ENCODE data around the gene GOLGA8B. TPM values are rescaled to one million over a fixed set of nuclear protein-coding genes. Genes with fewer than 3 reads are reported as not detected.
A peak's percentile ranks its signal among the peaks of the same experiment; 100 is the strongest.
"Not testable (repeated sequence)": the region's sequence is repeated elsewhere in the genome, so short reads cannot be mapped to it uniquely, and the experiment has no call there.

GOLGA8B gene
- total RNA-seq, 4 donors from 2014 or later: 188 to 404 (median 308) TPM

- WGBS, 2 donors: 75 to 88% methylated on average over 2 of the region's 2 CpGs
- Histone ChIP-seq H3K9me3 (no peaks in the 10 kb centered on the region), H3K27ac (no peak overlapping the region), H3K4me3 (replicated peaks in 1 of 3) (no peak overlapping the region), H3K27me3 (no peaks in the 10 kb centered on the region), H3K4me1 (no peaks in the 10 kb centered on the region), H3K36me3 (no peaks in the 10 kb centered on the region)
- TF ChIP-seq POLR2A (IDR thresholded peaks at IDR 0.05): no peak
- no peak for TF ChIP-seq CTCF (IDR thresholded peaks at IDR 0.05)
- DNase-seq: no peak
- intact Hi-C loops (cut with DNase I): no loop called here
These were observed 15.5 kb upstream of the GOLGA8B start for GRCh38 chr15:34598799-34599585.

GRCh38 chr15:34597316-34597715 lies 13.9 kb upstream of the GOLGA8B start:
- no peak for TF ChIP-seq CTCF (IDR thresholded peaks at IDR 0.05)
- no peak for TF ChIP-seq POLR2A (IDR thresholded peaks at IDR 0.05)
- Histone ChIP-seq H3K4me3 (replicated peaks in 1 of 3) (no peak overlapping the region), H3K27ac (no peak overlapping the region), H3K36me3 (no peaks in the 10 kb centered on the region), H3K27me3 (no peaks in the 10 kb centered on the region), H3K4me1 (no peaks in the 10 kb centered on the region), H3K9me3 (no peaks in the 10 kb centered on the region)
- DNase-seq: no peak
- intact Hi-C loops (cut with DNase I): no loop called here

GRCh38 chr15:34594361-34594760 lies 10.9 kb upstream of the GOLGA8B start:
- no peaks in the 10 kb centered on the region for H3K36me3 ChIP-seq
- WGBS, 2 donors: 57 to 70% methylated on average over 3 of the region's 3 CpGs
- no peak for DNase-seq
- TF ChIP-seq POLR2A (IDR thresholded peaks at IDR 0.05): no peak
- no peak for TF ChIP-seq CTCF (IDR thresholded peaks at IDR 0.05)
- H3K27me3 ChIP-seq: no peaks in the 10 kb centered on the region
- no peak overlapping the region for H3K4me3 ChIP-seq (replicated peaks in 1 of 3)
- no peaks in the 10 kb centered on the region for H3K9me3 ChIP-seq
- no peak overlapping the region for H3K27ac ChIP-seq
- no peaks in the 10 kb centered on the region for H3K4me1 ChIP-seq
- intact Hi-C loops (cut with DNase I): no loop called here

GRCh38 chr15:34591306-34591705 lies 7.9 kb upstream of the GOLGA8B start:
- TF ChIP-seq POLR2A (IDR thresholded peaks at IDR 0.05) (no peak), CTCF (IDR thresholded peaks at IDR 0.05) (no peak)
- no peak overlapping the region for H3K4me3 ChIP-seq (replicated peaks in 1 of 3)
- intact Hi-C loops (cut with DNase I): no loop called here
- DNase-seq: no peak
- no peak overlapping the region for H3K27ac ChIP-seq
- H3K9me3 ChIP-seq: no peaks in the 10 kb centered on the region
- H3K4me1 ChIP-seq: no peaks in the 10 kb centered on the region
- WGBS, 2 donors: 67 to 75% methylated on average over 5 of the region's 5 CpGs
- H3K36me3 ChIP-seq: no peaks in the 10 kb centered on the region
- H3K27me3 ChIP-seq: no peaks in the 10 kb centered on the region

GRCh38 chr15:34588046-34588674 lies 4.7 kb upstream of the GOLGA8B start:
- H3K36me3 ChIP-seq: no peaks in the 10 kb centered on the region
- H3K27me3 ChIP-seq: no peaks in the 10 kb centered on the region
- H3K27ac ChIP-seq: no peak overlapping the region
- no peaks in the 10 kb centered on the region for H3K9me3 ChIP-seq
- intact Hi-C loops (cut with DNase I): loop anchor here (10.0 kb wide), 1 partner anchor 353 kb away; no protein-coding TSS in a partner anchor
- TF ChIP-seq POLR2A (IDR thresholded peaks at IDR 0.05) (peak in 1 of 2 donors; percentile 73), CTCF (IDR thresholded peaks at IDR 0.05) (peak; percentile 46 to 95 (median 84))
- H3K4me1 ChIP-seq: peaks cover 0 to 6% of the 10 kb centered on the region in 2 donors
- DNase-seq: peak; percentile 70 to 76
- no peak overlapping the region for H3K4me3 ChIP-seq (replicated peaks in 1 of 3)
- 13 to 17% methylated on average over 10 of the region's 10 CpGs for WGBS, 2 donors

GRCh38 chr15:34585966-34586365 lies 2.5 kb upstream of the GOLGA8B start:
- WGBS, 2 donors: 93 to 96% methylated on average over 4 of the region's 4 CpGs
- DNase-seq; H3K27ac ChIP-seq; H3K27me3 ChIP-seq; H3K36me3 ChIP-seq; H3K4me3 ChIP-seq (replicated peaks in 1 of 3); H3K9me3 ChIP-seq: not testable (repeated sequence)
- peaks cover 16 to 20% of the 10 kb centered on the region in 2 donors for H3K4me1 ChIP-seq
- intact Hi-C loops (cut with DNase I): loop anchor here (10.0 kb wide), 1 partner anchor 351 kb away; no protein-coding TSS in a partner anchor

Data from thyroid gland (tissue), 4 donors.